Keratinocyte (primary cell): ENCODE data around the gene GTF2H4. TPM values are rescaled to one million over a fixed set of nuclear protein-coding genes. Genes with fewer than 3 reads are reported as not detected.

ENCODE experiments used
- DNase-seq: peaks from one replicate; pipeline ENCODE4 v3.0.0-alpha.2; 2011; ENCODE audit warnings: low read depth, missing footprints, low spot score
- FAIRE-seq: peaks from 2 replicates; lab custom pipeline; 2011; peaks lifted over from hg19 to GRCh38; lab: Jason Lieb, UNC
- H2AFZ ChIP-seq: 2 replicates; pipeline ENCODE4 v1.6.0; 2012; ENCODE audit warnings: low read length, control low read depth, inconsistent platforms; ENCODE audit not compliant: control insufficient read depth
- H3K27ac ChIP-seq: 2 replicates; pipeline ENCODE4 v1.5.1; 2011; ENCODE audit warnings: low read length; ENCODE audit not compliant: control insufficient read depth, insufficient read depth
- H3K27me3 ChIP-seq: 3 replicates; pipeline ENCODE4 v1.6.0; 2011; ENCODE audit warnings: low read length; ENCODE audit not compliant: control insufficient read depth, insufficient read depth; ENCODE audit errors: extremely low read depth
- H3K36me3 ChIP-seq, 2 experiments: 2 replicates in 1 of 2; 3 replicates in 1 of 2; pipeline ENCODE4 v1.5.1; 2011; ENCODE audit warnings: low read length in 2 of 2, mild to moderate bottlenecking in 1 of 2; ENCODE audit not compliant: control insufficient read depth in 2 of 2, insufficient read depth in 2 of 2; ENCODE audit errors: extremely low read depth in 1 of 2
- H3K4me1 ChIP-seq: 3 replicates; pipeline ENCODE4 v1.5.1; 2011; ENCODE audit warnings: low read length; ENCODE audit not compliant: control insufficient read depth, insufficient read depth; ENCODE audit errors: extremely low read depth
- H3K4me2 ChIP-seq: 3 replicates; pipeline ENCODE4 v1.6.0; 2011; ENCODE audit warnings: low read depth, low read length; ENCODE audit not compliant: control insufficient read depth, insufficient read depth; ENCODE audit errors: extremely low read depth
- H3K4me3 ChIP-seq, 3 experiments: fragments of 200-600 bp in 1 of 3; sonication (generic) in 1 of 3; 2 replicates in 2 of 3; 3 replicates in 1 of 3; pipeline ENCODE4 v1.5.1; 2011 to 2016; ENCODE audit warnings: low read length in 3 of 3, mild to moderate bottlenecking in 3 of 3, control low read depth in 2 of 3, inconsistent platforms in 1 of 3, low read depth in 1 of 3, mixed read lengths in 1 of 3, mixed run types in 1 of 3, moderate library complexity in 1 of 3; ENCODE audit not compliant: control insufficient read depth in 2 of 3, insufficient read depth in 2 of 3; ENCODE audit errors: extremely low read depth in 1 of 3
- H3K79me2 ChIP-seq: 2 replicates; pipeline ENCODE4 v1.6.0; 2012; ENCODE audit warnings: low read length; ENCODE audit not compliant: control insufficient read depth, insufficient read depth
- H3K9ac ChIP-seq: 3 replicates; pipeline ENCODE4 v1.6.0; 2011; ENCODE audit warnings: low read length; ENCODE audit not compliant: control insufficient read depth, insufficient read depth; ENCODE audit errors: extremely low read depth
- H3K9me1 ChIP-seq: 3 replicates; pipeline ENCODE4 v1.6.0; 2011; ENCODE audit warnings: low read length; ENCODE audit not compliant: control insufficient read depth, insufficient read depth; ENCODE audit errors: extremely low read depth
- H3K9me3 ChIP-seq: 2 replicates; pipeline ENCODE4 v1.5.1; 2012; ENCODE audit warnings: low read depth, low read length; ENCODE audit not compliant: control insufficient read depth
- H4K20me1 ChIP-seq: 3 replicates; pipeline ENCODE4 v1.6.0; 2011; ENCODE audit warnings: low read length; ENCODE audit not compliant: control insufficient read depth, insufficient read depth; ENCODE audit errors: extremely low read depth
- EZH2 ChIP-seq: IDR thresholded peaks from one replicate; pipeline ENCODE4 v1.6.1; 2012; ENCODE audit warnings: inconsistent platforms, mild to moderate bottlenecking, low read length, moderate library complexity
- dilution Hi-C: fragments of 300-500 bp; cut with MboI; formaldehyde crosslinking; loops from one replicate; pipeline ENCODE4 v1.7.0; 2020; ENCODE audit warnings: low sequenced_read_pairs; ENCODE audit not compliant: extremely low pct_ligation_motif_present
- polyA plus RNA-seq, 5 experiments: library from polyadenylated mRNA; depleted of rRNA in 3 of 5; stranded (reverse) in 3 of 5; stranded (forward) in 1 of 5; unstranded in 1 of 5; fragments of >200 nt; gene quantifications; 1 replicate in 1 of 5; 2 replicates in 3 of 5; 3 replicates in 1 of 5; pipeline versions ENCODE4 v1.2.1 to v1.2.3, GENCODE V29; 2011 to 2012; ENCODE audit warnings: missing spikeins in 2 of 5, low read depth in 1 of 5, low replicate concordance in 1 of 5
- TF ChIP-seq, protein P1 (sequence below), 3 experiments: IDR thresholded peaks in 1 of 3; conservative IDR thresholded peaks in 1 of 3; optimal IDR thresholded peaks in 1 of 3; 2 replicates in 2 of 3; 3 replicates in 1 of 3; pipeline versions ENCODE3 to v1.5.1; 2011; ENCODE audit warnings: low read length in 3 of 3, mild to moderate bottlenecking in 3 of 3, moderate library complexity in 2 of 3, control low read depth in 1 of 3, inconsistent platforms in 1 of 3; ENCODE audit not compliant: insufficient read depth in 2 of 3; ENCODE audit errors: extremely low read depth in 1 of 3

The GTF2H4 gene
- polyA plus RNA-seq, 1 donor (not counting 4 experiments of a cell fraction or from before 2014, with no cell fraction given), result 38.7 TPM

DNA sequence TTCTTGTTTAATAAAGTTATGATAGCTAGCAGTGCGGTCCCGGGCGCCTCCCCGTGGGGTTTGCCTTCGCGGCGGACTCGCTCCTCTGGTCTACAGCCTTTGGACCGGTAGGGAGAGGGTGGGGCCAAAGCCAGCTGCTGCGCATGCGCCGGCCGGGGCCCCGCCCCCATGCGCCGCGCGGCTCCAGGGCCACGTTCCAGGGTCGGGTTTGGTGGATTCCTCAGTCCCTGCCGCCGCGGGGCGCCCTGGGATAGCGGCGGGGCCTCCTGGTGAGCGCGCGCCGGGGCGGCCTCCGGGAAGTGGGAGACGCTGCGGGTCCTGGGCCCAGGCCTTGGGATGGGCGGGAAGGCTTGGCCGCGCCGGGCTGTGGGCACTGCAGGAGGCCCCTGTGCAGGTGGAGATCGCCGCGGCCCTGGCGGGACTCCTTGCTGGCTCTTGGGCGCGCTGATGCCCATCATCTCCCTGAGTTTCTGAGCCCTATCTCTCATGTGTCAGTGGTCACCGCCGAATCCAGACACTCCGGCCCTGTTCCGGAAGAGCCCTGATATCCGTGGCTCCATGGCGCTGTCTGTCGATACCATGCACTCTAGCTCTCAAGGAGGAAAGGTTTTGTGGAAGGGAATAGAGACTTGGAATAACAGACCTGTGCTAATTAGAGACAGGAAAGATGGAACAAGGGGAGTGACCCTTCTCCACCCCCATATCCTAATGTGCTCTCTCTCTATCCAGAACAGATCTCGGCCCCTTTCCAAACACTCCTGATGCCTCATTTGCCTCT, 6.3 kb downstream of the GTF2H4 start, which contains the start of gene VARS2:
Gene VARS2 (plus strand): TSS at position 163 of the 778 bp plus-strand sequence. CDS start 599 bp downstream, at position 762.
- FAIRE-seq (no peak), DNase-seq (peak; percentile 84)
- peak within 1 kb of the TSS; percentile 63 for H3K27ac ChIP-seq
- no peaks in the 10 kb centered on the region for H3K9me1 ChIP-seq
- H3K4me2 ChIP-seq, result peak within 1 kb of the TSS; percentile 96
- H3K79me2 ChIP-seq, result peaks cover under 1% of the 10 kb centered on the region
- TF ChIP-seq EZH2, result no peak
- TF ChIP-seq, protein P1, sequence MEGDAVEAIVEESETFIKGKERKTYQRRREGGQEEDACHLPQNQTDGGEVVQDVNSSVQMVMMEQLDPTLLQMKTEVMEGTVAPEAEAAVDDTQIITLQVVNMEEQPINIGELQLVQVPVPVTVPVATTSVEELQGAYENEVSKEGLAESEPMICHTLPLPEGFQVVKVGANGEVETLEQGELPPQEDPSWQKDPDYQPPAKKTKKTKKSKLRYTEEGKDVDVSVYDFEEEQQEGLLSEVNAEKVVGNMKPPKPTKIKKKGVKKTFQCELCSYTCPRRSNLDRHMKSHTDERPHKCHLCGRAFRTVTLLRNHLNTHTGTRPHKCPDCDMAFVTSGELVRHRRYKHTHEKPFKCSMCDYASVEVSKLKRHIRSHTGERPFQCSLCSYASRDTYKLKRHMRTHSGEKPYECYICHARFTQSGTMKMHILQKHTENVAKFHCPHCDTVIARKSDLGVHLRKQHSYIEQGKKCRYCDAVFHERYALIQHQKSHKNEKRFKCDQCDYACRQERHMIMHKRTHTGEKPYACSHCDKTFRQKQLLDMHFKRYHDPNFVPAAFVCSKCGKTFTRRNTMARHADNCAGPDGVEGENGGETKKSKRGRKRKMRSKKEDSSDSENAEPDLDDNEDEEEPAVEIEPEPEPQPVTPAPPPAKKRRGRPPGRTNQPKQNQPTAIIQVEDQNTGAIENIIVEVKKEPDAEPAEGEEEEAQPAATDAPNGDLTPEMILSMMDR (optimal IDR thresholded peaks at IDR 0.05 in 1 of 3, IDR thresholded peaks at IDR 0.05 in 1 of 3, conservative IDR thresholded peaks at IDR 0.05 in 1 of 3; ENCODE audit: extremely low read depth in 1 of 3, insufficient read depth in 2 of 3, low read length in 3 of 3), result peak; percentile 29 to 56 (median 51)
- H4K20me1 ChIP-seq, result no peaks in the 10 kb centered on the region
- H3K9ac ChIP-seq, result peak within 1 kb of the TSS; percentile 87
- dilution Hi-C loops, result no loop called here
- no peaks in the 10 kb centered on the region for H3K27me3 ChIP-seq
- H2AFZ ChIP-seq, result peak within 1 kb of the TSS; percentile 75
- peaks cover 23% of the 10 kb centered on the region for H3K4me1 ChIP-seq
- H3K4me3 ChIP-seq, result peak within 1 kb of the TSS; percentile 45 to 77 (median 72)
- H3K9me3 ChIP-seq, result no peaks in the 10 kb centered on the region
- H3K36me3 ChIP-seq, result peaks cover 24 to 29% of the 10 kb centered on the region in 2 experiments

DNA sequence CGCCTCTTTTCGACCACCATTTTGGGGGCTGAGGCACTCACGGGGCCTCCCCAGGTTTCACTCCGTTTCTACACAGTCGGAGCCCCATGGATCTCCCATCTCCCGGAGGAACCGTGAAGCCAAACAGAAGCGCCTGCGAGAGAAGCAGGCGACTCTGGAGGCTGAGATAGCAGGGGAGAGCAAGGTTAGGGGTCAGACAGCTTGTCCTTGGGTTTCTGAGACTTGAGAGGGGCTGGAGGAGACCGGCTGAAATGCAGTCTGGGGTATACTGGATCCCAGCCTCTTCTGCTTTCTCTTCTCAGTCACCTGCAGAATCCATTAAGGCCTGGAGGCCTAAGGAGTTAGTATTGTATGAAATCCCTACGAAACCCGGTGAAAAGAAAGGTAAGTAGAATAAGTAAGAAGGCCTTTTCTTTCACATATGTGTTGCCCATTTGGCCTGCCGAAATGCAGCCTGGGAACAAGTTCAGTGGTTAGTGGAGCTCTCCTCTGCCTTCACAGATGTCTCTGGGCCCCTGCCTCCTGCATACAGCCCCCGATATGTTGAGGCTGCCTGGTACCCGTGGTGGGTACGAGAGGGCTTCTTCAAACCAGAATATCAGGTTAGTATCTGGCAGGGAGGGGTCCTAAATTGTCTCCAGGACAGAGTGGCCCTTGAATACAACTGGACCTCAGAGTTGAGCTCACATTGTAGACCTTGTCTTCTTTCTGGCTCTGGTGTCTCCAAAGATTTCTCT, 7.0 kb downstream of the GTF2H4 start:
- Histone ChIP-seq H3K4me2 (peak overlapping the region; percentile 96), H3K36me3 (peaks cover 26 to 27% of the 10 kb centered on the region in 2 experiments), H3K9ac (peak overlapping the region; percentile 87), H3K4me1 (peaks cover 22% of the 10 kb centered on the region), H3K27ac (peak overlapping the region; percentile 59), H3K9me3 (no peaks in the 10 kb centered on the region), H3K79me2 (no peaks in the 10 kb centered on the region), H3K4me3 (peak overlapping the region; percentile 45 to 77 (median 72)), H2AFZ (peak overlapping the region; percentile 75), H4K20me1 (no peaks in the 10 kb centered on the region), H3K9me1 (no peaks in the 10 kb centered on the region), H3K27me3 (no peaks in the 10 kb centered on the region)
- no peak for DNase-seq
- TF ChIP-seq, protein P1 (optimal IDR thresholded peaks at IDR 0.05 in 1 of 3, IDR thresholded peaks at IDR 0.05 in 1 of 3, conservative IDR thresholded peaks at IDR 0.05 in 1 of 3; ENCODE audit: extremely low read depth in 1 of 3, insufficient read depth in 2 of 3, low read length in 3 of 3), result no peak
- no peak for TF ChIP-seq EZH2
- dilution Hi-C loops, result no loop called here
- no peak for FAIRE-seq
